ENCODE results near the gene PDE8A.

PDE8A gene, protein sequence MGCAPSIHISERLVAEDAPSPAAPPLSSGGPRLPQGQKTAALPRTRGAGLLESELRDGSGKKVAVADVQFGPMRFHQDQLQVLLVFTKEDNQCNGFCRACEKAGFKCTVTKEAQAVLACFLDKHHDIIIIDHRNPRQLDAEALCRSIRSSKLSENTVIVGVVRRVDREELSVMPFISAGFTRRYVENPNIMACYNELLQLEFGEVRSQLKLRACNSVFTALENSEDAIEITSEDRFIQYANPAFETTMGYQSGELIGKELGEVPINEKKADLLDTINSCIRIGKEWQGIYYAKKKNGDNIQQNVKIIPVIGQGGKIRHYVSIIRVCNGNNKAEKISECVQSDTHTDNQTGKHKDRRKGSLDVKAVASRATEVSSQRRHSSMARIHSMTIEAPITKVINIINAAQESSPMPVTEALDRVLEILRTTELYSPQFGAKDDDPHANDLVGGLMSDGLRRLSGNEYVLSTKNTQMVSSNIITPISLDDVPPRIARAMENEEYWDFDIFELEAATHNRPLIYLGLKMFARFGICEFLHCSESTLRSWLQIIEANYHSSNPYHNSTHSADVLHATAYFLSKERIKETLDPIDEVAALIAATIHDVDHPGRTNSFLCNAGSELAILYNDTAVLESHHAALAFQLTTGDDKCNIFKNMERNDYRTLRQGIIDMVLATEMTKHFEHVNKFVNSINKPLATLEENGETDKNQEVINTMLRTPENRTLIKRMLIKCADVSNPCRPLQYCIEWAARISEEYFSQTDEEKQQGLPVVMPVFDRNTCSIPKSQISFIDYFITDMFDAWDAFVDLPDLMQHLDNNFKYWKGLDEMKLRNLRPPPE

DNA sequence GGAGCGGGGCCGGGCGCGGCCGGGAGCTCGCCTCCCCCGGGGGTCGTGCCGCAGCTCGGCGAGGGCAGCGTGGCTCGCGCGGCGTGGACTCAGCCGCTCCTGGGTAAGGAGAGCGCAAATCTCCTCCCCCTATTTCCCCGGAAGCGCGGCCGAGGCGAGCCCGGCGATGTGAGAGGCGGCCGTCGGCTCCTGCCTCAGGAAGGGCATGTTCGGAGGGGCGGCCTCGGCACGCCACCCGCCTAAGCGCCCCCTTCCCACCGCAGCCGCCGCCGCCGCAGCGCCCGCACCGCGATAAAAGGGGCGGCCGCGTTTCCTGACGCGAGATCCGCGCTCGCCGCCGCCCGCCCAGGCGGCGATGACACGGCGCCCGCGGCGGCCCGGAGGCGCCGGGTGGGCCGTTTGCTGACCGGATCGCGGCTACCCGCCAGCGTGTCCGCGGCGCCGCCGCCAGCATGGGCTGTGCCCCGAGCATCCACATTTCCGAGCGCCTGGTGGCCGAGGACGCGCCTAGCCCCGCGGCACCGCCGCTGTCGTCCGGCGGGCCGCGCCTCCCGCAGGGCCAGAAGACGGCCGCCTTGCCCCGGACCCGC lies at the start of gene PDE8A:
TSS of gene PDE8A (plus strand) at position 146 of the 590 bp plus-strand sequence. CDS start at position 453, 307 bp downstream.
- peak; percentile 54 for DNase-seq

DNA sequence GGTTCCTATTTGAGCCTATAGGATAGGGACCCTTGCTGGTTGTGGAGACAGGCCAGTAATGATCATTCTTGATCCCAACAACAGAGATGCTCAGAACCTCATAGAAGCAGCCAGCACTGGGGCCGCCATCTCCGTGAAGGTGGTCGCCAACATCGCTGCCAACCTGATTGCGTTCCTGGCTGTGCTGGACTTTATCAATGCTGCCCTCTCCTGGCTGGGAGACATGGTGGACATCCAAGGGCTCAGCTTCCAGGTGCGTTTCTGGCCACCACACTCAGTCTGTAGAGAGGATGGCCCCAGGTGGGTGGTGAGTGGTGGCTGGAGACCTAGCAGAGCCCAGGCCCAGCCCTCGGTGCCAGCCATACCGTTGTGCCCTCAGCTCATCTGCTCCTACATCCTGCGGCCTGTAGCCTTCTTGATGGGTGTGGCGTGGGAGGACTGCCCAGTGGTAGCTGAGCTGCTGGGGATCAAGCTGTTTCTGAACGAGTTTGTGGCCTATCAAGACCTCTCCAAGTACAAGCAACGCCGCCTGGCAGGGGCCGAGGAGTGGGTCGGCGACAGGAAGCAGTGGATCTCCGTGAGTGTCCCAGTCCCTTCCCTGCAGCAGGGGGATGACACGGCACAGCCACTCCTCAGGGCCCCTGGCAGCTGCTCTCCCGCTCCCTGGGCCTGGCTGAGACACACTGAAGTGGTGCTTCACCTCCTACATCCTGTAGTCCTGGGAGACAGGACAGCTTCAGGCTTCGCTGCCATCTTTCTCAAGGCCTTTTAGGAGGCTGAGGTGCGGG lies 46.5 kb upstream of the PDE8A start:
- DNase-seq, result no peak

DNA sequence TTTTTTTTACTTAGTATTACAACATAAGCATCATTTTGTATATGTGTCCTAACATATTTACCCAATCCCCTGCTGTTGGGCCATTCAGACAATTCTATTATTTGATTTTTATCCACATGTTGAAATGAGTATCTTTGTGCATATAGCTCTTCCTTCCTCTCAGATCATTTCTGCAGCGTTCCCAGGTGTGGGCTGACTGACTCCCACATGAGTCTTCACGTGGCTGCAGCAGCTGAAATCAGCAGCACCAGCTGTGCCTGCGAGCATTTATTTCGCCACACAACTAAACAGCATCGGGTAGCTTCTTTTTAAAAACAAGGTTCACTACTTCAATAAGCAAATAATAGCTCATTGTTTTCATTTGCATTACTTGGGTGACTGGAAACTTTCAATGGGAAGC lies 44.5 kb upstream of the PDE8A start:
- DNase-seq, result no peak

DNA sequence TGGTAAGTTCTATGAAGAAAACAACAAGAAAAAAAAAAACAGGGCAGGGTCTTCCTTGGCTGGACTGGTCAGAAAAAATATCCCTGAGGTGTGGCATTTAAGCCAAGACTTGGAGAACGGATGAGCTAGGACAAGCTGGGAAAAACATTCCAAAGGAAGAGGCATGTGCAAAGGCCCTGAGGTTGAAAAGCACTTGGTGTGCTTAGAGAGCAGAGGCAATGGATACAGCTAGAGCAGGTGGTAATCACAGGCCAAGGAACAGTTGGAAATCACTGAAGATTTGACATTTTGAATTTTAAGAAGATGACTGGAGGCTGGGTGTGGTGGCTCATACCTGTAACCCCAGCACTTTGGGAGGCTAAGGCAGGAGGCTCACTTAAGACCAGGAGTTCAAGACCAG lies 42.9 kb upstream of the PDE8A start:
- no peak for DNase-seq

DNA sequence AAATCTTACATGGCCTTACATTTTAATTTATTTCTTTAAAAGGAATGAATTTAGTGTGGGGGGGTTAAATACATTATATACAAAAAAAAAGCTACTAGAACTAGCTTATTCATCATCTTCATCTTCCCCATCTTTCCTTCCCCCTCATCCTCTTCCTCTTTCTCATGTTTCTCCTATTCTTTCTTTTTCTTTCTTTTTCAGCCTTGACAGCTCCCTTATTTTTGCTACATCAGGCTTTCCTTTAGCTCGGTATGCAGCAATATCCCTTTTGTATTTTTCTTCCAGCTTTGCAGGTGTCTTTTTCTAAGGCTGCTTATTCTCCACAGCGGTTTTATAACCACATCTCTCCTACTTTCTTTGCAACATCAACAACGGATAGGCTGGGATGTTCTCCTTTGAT lies 41.3 kb upstream of the PDE8A start:
- DNase-seq, result no peak

DNA sequence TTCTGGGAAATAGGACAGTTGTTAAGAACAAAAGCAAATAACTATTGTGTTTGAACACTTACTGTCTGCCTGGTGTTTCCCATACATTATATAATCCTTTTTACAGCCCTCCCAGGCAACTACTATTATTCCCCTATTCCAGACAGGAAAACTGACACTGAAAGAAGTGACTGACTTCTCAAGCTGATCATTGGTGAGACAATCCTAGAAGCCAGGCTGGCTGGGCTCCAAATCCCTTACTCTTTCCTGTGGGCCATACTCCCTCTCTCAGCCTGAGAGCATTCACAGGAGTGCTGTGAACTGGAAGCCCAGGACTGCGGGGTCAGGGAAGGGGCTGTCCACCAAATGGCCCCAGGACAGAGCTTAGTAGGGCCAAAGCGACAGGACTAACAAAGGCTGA lies 39.2 kb upstream of the PDE8A start:
- DNase-seq, result no peak

DNA sequence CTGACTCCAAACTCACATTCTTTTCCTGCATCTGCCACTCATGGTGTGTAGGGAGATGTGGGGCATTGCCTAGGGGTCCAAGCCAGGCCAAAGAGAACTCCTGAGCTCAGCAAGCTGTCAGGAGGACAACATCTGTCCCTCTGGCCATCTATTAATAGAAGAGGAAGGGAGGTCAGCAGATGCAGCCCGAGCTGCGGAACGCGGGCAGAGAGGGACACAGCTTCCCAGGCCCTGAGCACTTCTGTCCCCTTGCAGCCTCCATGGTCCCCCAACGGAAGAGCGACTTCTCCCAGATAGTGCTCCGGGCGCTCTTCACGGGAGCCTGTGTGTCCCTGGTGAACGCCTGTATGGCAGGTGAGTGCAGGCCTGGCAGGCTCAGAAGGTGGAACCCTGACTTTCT lies 37.3 kb upstream of the PDE8A start:
- DNase-seq, result no peak

DNA sequence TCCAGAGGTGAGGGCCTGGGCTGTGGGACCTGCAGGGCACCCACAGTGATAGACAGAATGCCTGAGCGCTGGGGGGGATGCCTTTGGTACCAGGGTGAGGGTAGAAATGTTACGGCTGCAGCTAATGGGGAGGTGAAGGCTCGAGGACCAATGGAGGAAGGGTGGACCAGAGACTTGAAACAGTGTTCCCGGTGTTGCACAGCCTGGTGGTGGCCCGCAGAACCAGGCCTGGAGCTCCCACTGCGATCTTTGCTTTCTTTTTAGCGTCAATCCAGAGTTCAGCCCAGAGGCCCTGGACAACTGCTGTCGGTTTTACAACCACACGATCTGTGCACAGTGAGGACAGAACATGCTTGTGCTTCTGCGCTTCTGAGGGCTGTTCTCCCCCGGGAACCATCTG lies 36.8 kb upstream of the PDE8A start:
- DNase-seq, result no peak

DNA sequence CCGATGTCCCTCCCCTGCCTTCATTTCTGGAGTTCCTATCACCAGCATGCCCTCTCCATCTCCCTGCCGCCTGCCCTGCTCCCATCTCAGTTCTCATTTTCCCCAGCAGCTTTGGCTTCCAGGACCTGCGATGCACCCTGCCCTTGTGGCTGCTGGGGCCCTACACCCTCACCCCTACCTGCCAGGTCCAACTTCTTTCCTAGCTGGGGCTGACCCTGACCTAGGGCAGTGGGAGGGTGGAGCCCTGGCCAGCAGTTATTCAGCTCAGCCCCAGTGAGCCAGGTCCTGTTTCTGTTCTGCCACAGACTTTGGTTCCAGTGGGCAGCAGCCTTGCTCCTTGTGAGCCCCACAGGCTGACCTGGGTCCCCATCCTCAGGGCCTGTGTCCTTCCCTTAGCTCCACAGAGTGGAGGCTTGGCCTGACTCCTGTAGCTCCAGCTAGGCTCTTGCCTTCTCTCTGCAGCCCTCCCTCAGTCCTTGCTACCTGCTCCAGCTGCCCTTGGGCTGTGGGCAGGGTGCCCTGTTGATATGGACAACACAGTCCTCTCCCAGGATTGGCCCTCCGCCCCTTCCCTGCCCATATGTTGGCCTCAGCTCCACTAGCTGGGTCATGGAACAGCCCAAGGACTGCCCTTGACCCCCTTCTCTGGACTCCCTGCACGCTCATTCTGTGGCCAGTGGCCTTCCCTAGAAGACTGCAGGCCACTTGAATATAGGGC lies 34.7 kb upstream of the PDE8A start:
- DNase-seq, result no peak

DNA sequence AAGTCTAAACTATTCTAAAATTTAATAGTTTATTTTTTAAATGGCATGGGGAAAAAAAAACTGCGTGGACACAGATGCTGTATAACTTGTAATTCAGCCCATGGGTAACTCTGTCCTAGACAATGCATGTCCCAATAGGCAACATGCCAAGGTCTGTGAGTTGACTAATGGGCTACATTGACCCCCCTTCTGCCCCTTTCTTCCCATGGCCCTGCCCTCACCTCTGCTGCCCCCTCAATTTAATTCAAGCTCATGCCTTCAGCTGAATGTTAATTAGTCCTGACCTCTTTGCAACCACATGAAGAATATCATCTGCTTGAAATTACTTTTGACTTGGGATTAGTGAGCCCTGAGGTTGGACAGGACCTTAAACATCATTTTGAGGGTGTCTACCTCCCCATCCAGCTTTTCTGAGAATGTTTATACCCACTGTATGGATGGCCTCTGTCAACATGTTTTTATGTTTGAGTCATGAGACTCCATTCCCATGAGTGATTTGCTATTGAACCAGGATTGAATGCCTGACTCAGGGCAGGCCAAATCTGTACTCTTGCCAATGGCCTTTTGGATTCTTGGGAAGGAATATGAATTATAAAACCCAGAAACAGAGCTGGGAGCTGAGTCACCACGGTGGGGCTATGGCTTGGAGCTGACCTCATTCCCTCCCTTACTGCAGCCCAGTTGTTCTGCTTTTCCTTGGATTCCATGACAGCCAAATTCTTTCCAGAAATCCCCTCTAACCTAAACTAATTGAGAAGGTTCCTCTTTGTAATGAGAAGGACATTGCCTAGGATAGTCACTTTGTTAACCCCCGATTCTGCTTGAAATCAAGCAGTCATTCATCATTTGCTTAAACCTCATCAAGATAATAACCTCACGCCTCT lies 33.5 kb upstream of the PDE8A start:
- DNase-seq, result peak; percentile 97

DNA sequence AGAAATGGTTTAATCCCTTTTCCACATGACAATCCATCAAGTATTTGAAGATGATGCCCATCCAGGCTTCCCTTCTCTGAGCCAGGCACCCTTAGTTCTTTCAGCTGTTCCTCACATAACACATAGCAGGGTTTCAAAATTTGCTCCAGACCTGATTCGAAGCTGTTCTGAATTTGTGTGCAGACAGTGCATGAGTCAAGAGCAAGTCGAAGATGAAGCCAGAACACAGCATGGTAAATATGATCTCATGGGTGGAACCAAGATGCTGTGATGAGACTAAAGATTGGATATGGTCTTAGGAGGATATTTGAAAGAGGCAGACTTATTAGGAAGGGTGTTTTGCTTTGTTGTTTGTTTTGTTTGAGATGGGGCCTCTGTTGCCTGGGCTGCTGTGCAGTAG lies 32.6 kb upstream of the PDE8A start:
- peak; percentile 69 for DNase-seq

DNA sequence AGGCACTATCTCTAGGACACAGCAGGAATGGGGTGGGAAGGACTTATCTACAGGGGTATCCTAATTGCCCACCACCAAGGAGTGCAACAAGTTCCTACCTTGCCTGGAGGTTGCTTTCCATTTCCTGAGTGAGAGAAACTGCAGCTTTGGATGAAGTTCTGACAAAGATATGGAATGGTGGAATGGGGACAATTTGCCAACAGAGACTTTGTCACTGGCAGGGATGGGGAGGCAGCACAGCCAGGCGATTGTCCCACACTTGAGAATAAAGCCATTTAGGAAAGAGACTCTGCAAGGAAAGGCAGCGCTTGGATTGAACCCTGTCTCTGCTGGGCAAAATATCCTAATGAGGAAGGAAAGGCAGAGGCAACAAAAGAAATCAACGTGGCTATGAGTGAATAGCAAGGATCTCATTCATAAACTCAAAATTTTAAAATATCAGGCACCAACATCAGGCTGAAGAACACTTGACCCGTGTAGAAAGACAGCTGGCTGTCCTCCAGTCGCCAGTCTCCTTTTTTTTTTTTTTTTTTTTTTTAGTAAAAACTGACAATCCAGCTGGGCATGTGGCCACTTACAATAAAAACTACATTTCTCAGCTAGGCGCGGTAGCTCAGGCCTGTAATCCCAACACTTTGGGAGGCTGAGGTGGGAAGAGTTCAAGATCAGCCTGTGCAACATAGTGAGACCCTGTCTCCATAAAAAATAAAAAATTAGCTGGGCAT lies 31.6 kb upstream of the PDE8A start:
- DNase-seq, result no peak

DNA sequence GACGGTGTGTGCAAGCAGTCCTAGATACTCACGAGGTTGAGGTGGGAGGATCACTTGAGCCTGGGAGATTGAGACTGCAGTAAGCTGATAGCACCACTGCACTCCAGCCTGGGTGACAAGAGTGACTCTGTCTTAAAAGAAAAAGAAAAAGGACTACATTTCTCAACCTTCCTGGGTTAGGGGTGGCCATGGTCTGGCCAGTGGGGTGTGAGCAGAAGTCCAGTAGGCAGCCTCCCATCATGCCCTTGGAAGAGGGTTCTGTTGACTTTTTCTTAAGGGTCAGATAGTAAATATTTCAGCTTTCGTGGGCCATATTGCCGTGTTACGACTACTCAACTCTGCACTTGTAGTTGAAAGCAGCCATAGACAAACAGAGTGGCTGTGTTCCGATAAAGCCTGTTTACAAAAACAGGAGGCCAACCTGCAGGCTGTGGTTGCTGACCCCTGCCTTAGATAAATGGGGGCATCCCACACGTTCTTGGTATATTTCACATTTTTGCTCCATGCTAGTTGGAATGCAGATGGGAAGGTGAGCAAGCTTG lies 31.0 kb upstream of the PDE8A start:
- no peak for DNase-seq

DNA sequence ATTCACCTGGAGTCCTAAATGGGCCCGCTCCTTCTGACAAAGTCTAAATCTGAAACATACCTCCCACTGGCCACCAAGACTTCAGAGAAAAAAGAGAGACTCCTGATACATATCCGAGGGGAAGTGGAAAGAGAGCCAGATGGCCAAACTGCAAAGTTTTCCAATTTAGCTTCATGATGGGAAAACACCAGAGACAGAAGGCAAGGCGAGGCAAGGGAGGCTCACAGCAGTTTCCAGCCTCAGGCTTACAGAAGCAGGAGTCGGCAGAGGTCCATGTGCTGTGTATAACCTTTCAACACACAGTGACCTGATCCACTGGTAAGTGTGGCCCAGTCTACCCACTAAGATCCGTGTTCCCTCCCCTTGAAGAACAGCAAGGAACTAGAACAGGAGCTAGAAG lies 29.9 kb upstream of the PDE8A start:
- DNase-seq, result no peak

DNA sequence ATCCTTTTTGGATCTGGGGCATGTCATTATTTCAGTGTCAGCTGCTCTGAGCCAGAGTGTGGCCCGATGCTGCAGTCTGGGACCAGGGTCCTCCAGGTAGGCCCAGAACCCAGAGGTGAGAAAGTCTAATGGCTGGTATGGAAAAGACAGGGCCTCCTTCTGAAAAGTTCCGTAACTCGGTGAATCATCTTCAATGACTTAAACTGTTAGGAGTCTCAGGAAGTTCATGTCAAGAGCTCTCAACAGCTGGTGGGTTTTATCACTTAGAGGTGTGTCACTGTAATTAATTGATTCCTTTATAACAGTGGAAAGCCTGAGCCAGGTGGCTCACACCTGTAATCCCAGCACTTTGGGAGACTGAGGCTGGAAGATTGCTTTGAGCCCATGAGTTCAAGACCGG lies 28.5 kb upstream of the PDE8A start:
- peak; percentile 41 for DNase-seq

DNA sequence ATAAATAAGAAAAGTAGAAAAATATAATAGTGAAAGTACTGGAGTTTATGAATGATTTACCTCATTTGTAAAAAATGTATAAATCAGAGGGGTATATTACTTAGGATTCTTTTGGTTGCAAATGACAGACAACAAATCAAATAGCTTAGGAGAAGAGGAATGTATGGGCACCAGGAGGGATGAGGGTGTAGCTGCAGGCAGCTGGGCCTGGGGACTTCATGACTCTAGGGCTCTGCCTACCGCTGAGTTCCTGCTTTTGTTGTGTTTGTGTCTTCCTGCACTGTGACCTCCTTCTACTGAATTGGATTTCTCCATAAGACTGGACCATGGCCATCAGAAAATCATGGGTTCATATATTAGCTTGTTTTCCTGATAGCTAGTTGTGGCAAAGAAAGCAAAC lies 27.9 kb upstream of the PDE8A start:
- no peak for DNase-seq

DNA sequence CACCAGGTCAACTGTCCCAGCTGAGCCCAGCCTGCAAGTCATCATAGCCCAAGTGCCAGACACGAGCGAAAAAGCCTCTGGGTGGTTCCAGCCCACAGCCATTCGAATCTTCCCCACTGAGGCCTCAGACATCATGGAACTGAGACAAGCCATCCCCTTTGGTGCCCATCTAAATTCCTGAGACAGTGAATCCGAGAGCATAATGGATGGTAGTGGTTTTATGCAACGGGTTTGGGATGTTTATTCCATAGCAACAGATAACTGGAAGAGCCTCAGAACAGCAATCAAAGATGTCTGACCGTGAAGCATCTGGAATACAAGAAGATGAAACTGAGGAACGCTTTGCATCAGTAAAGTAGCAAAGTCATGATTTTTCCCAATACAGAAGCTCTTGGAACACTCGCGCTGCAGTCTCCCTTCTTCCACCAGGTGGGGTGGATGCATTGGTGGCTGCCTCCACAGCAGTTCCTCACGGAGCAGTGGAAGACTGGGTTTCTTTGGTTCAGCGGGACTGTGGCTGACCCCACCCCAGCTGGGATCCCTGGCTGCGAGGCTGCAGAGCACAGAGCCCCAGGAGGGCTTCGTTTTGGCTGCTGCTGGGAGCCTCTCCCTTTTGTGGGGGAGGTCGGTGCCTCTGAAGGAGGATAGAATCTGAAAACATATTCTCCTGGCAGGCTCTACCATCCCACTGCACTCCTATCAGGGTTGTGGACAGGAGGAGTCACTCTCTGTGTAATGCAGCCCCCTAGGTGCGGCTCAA lies 26.4 kb upstream of the PDE8A start:
- DNase-seq, result peak; percentile 76

DNA sequence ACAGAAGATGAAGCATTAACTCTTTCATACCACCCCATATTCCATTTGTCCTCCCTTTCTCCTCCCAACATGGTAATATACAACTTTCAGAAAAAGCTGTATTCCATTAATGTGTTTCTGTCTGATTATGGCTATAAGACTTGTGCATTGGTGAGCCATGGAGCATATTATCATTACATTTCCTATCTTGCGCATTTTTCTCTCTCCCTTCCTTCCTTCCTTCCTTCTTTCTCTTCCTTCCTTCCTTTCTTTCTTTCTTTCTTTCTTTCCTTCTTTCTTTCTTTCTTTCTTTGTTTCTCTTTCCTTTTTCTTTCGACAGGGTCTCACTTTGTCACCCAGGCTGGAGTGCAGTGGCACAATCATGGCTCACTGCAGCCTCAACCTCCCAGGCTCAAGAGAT lies 25.5 kb upstream of the PDE8A start:
- no peak for DNase-seq

DNA sequence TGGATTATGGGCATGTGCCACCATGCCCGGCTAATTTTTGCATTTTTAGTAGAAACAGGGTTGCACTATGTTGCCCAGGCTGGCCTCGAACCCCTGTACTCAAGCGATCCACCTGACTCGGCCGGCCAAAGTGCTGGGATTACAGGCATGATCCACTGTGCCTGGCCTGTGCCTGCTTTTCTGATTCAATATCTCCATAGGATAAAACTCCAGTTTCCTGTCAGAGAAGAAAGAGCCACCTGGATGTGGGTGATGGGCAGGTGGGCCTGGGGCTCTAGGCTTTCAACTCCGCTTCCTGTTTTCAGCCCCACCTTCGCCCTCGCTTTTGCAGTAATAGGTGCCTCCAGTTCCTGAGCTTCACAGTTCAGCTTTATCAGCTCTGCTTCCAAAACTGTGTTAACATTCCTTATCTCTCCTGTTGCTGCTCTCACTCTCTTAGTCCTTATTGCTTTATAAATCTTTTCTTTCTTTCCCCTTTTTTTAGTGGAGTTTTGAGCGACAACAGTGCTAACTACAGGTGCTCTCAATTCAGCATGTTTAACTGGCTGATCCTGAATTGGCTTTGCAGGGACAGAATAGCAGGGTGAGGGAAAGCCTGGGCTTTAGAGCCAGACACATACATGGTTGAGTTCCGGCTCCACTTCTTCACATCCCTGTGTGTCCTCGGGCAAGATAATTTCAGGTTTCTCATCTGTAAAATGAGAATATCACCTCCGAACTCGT lies 21.1 kb upstream of the PDE8A start:
- DNase-seq, result no peak

Data from fibroblast of skin of right biceps (primary cell).